HG03095 (cell line): ENCODE results near the gene PAK4.

ENCODE experiments used
- ATAC-seq: cut with Tn5 transposase; IDR thresholded peaks from one replicate; pipeline ENCODE4 v1.9.1; 2021; ENCODE audit warnings: moderate library complexity; ENCODE audit not compliant: unreplicated experiment

The PAK4 gene

DNA sequence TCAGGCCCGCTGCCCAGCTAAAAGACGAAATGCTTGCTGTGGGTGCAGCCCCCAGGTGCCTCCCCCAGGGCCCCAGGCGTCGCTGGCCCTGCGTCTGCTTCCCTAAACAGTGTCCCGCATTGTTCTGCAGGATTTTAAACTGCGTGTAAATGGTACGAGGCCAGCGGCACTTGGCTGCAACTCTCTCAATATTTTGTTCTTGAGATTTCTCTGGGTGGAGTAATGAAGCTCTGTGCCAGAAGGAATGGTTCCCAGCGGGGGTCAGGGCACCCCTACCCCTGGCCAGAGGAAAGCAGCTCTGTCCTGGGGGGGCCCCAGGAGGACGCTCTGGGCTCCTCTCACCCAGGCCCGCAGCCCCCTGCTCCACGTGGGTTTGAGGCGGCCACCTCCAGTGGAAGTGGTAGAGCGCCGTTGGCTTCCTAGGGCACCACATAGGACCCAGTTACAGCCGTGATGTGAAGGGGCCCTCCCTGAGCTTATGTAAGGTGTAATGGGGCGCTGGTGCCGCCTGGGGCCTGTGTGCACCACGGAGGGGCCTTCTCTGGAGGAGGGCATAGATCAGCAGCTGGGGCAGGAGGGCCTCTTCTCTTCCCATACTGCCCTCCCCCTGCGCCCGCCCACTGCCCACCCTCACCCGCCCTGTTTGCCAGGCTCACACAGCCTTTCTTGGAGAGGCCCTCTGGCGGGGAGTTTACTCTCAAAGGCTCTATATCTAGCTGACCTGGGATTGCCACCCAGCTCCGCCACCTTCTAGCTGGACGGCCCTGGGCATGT is 19.8 kb downstream of the PAK4 start:
- no peak for ATAC-seq

- no peak for ATAC-seq
These were observed 20.5 kb downstream of the PAK4 start for GRCh38 chr19:39146091-39146490.

DNA sequence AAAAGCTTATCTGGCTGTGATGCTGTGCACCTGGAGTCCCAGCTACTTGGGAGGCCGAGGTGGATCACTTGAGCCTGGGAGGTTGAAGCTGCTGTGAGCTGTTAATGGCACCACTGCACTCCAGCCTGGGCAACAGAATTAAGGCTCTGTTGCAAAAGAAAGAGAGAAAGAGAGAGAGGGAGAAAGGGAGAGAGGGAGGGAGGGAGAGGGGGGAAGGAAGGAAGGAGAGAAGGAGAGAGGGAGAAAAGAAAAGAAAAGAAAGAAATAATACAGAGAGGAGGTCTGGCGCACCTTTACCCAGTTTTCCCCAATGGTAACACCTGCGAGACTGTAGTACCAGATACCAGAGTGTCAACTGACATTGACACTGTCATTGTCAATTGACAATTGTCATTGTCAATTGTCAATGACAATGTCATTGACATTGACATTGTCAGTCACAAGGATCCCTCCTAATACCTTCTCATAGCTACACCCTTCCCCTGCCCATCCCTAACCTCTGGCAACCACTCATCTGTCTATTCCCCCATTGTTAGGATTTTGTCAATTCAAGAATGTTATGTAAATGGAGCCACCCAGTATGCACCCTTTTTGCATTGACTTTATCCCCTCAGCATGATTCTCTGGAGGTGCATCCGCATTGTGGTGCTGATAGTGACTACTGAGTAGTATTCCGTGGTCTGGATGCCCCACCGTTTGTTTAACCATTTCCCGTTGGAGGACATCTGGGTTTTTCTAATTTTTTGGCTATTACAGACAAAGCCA is 21.3 kb downstream of the PAK4 start:
- no peak for ATAC-seq

DNA sequence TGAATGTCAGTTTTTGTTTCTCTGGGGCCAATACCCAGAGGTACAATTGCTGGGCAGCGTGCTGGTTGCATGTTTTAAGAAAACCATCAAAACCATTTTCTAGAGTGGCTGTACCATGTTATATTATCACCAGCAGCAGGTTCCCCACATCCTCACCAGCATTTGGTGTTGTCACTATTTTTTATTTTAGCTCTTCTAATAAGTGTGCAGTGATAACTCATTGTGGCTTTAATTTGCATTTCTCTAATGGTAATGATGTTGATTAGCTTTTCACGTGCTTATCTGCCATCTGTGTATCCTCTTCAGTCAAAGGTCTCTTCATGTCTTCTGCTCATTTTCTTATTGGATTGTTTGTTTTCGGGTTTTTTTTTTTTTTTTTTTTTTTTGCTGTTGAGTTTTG is 21.9 kb downstream of the PAK4 start:
- ATAC-seq, result no peak

DNA sequence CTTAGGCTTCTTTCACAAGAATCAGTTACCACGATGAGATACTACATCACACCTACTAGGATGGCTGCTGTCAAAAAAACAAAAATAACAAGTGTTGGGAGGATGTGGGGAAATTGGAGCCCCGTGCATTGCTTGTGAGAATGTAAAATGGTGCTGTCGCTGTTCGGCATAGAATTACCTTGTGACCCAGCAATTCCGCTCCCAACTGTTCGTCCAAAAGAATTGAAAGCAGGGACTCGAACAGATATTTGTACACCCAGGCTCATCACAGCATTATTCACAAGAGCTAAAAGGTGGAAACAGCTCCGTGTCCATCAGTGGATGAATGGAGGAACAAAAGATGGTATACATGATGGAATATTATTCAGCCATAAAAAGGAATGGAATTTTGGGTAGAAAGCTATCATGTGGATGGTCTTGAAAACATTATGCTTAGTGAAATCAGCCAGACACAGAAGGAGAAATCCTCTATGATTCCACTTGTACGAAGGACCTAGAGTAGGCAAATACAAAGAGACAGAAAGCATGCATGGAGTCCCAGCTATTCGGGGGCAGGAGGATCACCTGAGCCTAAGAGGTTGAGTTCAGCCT is 23.4 kb downstream of the PAK4 start:
- no peak for ATAC-seq

GRCh38 chr19:39150235-39150634 is 24.6 kb downstream of the PAK4 start:
- ATAC-seq, result no peak

GRCh38 chr19:39150807-39151600 is 25.4 kb downstream of the PAK4 start:
- ATAC-seq, result no peak

DNA sequence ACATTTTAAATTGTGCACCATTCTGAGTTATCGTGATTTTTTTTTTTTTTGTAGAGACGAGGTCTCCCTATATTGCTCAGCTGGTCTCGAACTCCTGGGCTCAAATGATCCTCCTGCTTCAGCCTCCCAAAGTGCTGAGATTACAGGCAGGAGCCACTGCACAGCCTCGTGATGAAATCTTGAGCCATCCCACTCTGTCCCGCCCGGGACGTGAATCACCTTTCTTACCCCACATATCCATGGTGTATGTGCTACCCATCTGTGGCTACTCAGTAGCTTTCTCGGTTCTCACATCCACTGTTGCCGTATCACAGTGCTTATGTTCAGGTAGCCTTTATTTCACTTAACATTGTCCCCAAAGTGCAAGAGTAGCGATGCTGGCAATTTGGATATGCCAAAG is 26.5 kb downstream of the PAK4 start:
- ATAC-seq, result no peak

- ATAC-seq, result no peak
These were observed 28.6 kb downstream of the PAK4 start for GRCh38 chr19:39154100-39154628.

GRCh38 chr19:39154629-39155100 is 29.1 kb downstream of the PAK4 start:
- ATAC-seq, result no peak

DNA sequence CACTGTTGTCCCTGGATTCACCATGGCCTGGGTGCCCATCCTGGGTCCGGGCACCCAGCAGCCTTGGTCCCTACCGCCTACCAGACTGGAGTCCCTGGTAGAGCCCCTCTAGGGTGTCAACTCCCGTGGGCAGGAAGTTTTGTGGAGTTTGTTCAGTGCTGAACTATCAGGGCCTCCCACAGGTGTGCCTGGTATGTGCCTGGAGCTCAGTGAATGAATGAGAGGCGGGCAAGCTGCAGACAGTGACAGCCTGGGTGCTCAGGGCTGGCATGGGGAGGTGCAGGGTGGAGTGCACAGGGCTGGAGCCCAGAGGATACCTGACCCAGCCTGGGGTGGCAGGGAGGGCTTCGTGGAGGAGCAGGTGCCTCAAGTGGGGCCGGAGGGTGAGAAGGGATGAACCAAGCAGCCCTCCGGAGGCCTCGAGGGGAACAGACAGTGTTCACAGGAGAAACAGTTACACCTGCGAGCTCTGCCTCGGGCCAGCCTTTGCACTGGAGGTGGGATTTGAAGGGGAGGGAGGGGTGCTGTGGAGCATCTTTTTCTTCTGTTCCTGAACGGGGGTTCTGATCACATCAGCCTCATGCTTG is 29.6 kb downstream of the PAK4 start:
- ATAC-seq, result no peak

DNA sequence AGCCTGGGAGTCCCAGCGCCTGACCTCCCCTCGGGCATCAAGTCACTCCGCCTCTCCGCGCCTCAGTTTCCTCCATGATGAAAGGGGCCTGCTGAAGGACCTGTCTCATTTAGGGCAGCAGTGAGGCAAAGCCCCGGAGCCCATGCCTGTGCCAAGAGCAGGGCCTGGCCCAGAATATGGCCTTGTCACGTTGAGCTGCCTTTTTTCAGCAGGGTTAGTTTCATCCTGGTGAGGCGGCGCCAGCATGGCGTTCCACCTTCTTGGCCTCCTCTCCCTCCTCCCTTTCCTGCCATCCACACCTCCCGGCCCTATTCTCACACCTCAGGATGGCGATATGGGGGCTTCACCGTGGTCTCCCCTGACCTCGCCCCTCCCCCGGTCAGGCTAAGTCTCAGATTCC is 30.2 kb downstream of the PAK4 start:
- ATAC-seq, result no peak

DNA sequence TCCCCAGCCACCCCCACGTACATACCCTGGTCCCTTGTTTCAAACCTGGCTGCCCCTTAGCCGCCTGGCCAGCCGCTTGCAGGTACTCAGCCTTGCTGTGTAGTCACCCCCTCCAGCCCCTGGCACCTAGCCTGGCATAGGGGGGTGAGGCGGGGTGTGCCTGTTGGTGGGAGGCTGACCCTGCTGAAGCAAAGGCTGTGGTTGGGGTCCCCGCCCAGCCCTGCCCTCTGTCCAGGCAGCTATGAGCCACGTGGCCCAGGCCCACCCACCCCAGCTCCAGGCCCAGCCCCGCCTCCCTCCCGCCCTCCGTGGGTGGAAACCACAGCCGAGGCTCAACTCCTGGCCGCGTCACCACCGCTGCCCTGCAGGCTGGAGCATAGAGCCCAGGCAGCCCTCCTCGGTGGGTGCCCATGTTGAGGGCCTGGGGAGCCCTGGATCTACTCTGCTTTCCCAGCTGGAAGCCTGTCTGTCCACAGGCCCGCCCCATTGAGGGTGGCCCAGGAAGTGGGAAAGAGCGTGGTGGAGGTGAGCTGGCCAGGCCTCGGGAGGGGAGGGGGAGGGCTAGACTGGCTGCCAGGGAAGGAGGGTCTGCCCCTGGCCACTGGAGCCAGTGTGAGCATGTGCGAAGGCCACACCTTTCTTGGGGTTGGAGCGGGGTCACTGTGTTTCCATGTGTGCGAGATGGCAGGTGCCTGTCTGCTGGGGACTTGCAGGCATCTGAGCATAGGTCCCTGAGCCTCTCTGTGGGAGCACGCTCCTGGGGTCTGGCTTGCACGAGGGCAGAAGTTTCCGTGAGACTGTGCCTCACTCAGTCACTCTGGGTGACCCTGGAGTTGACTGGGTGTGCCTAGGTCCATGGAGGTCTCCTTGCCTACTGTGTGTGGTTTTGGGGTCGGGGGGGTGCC is 31.0 kb downstream of the PAK4 start:
- no peak for ATAC-seq

- no peak for ATAC-seq
These were observed 31.9 kb downstream of the PAK4 start for GRCh38 chr19:39157275-39157996.

DNA sequence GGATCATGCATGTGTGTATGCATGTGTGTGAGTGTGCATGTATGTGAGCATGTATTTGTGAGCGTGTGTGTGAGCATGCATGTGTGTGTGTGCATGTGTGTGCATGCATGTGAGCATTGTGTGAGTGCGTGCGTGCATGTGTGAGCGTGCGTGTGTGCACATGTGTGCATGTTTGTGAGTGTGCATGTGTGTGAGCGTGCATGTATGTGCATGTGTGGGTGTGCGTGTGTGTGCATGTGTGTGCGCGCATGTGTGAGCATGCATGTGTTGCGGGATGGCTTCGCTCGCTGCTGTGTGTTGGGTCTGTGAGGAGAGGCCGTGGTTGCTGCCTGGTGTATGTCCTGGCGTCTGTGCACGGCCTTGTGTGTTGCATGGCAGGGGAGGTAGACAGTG is 32.4 kb downstream of the PAK4 start:
- no peak for ATAC-seq

GRCh38 chr19:39158646-39159260 is 33.2 kb downstream of the PAK4 start:
- ATAC-seq, result no peak

- no peak for ATAC-seq
These were observed 34.9 kb downstream of the PAK4 start for GRCh38 chr19:39160523-39160861.

DNA sequence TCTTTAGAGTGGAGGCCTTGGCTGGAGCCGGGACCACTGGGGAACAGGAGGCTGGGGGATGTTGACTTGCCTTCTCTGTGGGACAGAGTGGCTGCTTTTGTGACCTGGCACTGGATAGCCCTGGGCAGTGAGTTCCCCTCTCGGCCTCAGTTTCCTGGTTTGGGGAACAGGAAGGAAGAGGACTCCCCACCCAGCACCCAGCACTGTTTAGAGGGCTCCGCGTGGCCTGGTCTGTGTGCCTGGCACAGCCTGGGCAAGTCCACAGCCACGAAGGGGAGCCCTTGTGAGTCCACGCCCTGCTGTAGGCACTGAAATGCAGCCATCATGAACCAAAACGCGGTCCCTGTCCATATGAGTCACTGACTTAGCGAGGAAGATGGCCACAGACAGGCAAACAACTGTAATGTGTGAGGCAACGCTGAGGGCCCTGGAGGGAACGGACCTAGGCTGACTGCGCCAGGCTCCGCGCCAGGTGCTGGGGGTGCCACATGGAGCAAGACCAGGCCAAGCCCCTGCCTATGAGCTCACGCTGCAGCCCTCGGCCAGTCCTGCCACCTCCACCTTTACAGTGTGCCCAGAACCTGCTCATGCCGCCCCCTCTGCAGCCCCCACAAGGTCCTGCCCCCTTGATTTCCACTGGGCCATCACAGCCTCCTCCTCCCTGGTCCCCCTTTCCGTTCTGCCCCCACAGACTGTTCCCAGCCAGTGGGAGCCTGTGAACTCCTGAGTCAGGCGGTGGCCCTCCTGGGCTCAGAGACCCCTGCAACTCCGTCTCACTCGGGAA is 35.5 kb downstream of the PAK4 start:
- no peak for ATAC-seq
